Large intestine (tissue), 3 donors: Measurements from ENCODE around the gene LEMD3. TPM values are rescaled to one million over a fixed set of nuclear protein-coding genes. Genes with fewer than 3 reads are reported as not detected.
A peak's percentile ranks its signal among the peaks of the same experiment; 100 is the strongest.

ENCODE experiments used
- DNase-seq, 2 donors: peaks; one replicate each; pipeline versions ENCODE4 v3.0.0 to v3.0.0-alpha.2; 2013
- H3K27ac ChIP-seq: one replicate; pipeline ENCODE4 v1.5.1; 2013; ENCODE audit warnings: low read length
- H3K27me3 ChIP-seq: 2 replicates; pipeline ENCODE4 v1.6.1; 2013; ENCODE audit warnings: low read length; ENCODE audit not compliant: control insufficient read depth, insufficient read depth
- H3K36me3 ChIP-seq: 2 replicates; pipeline ENCODE4 v1.6.1; 2013; ENCODE audit warnings: low read length; ENCODE audit not compliant: control insufficient read depth, insufficient read depth
- H3K4me1 ChIP-seq: one replicate; pipeline ENCODE4 v1.6.1; 2013; ENCODE audit warnings: low read length; ENCODE audit not compliant: control insufficient read depth, insufficient read depth
- H3K4me3 ChIP-seq: one replicate; pipeline ENCODE4 v1.5.1; 2013; ENCODE audit warnings: low read length
- H3K9me3 ChIP-seq: one replicate; pipeline ENCODE4 v1.6.1; 2013; ENCODE audit warnings: mild to moderate bottlenecking, low read depth, low read length, moderate library complexity; ENCODE audit not compliant: control insufficient read depth
- WGBS: methylation state at CpG from one replicate; pipeline ENCODE4 v1.1.5; 2013; ENCODE audit warnings: low lambda C conversion rate; ENCODE audit not compliant: insufficient coverage; 5-methylcytosine and 5-hydroxymethylcytosine counted together
- polyA plus RNA-seq: library from polyadenylated mRNA; unstranded; fragments of 120-200 nt; gene quantifications from one replicate; pipeline ENCODE4 v1.2.1, GENCODE V29; 2013

Gene LEMD3
- polyA plus RNA-seq, 1 donor, result 33.6 TPM

- H3K36me3 ChIP-seq, result peaks cover 7% of the 10 kb centered on the region
- 90% methylated on average over 1 of the region's 3 CpGs for WGBS
- no peaks in the 10 kb centered on the region for H3K27me3 ChIP-seq
- no peaks in the 10 kb centered on the region for H3K4me1 ChIP-seq
- H3K27ac ChIP-seq, result no peak overlapping the region
- H3K4me3 ChIP-seq, result no peak overlapping the region
- H3K9me3 ChIP-seq, result no peaks in the 10 kb centered on the region
- DNase-seq, result no peak
Observed at GRCh38 chr12:65188179-65188701, 18.9 kb downstream of the LEMD3 start.

- WGBS, result 100% methylated on average over 1 of the region's 4 CpGs
- no peak overlapping the region for H3K4me3 ChIP-seq
- H3K4me1 ChIP-seq, result no peaks in the 10 kb centered on the region
- H3K36me3 ChIP-seq, result peaks cover 7% of the 10 kb centered on the region
- DNase-seq, result no peak
- no peaks in the 10 kb centered on the region for H3K27me3 ChIP-seq
- H3K27ac ChIP-seq, result no peak overlapping the region
- no peaks in the 10 kb centered on the region for H3K9me3 ChIP-seq
Observed at GRCh38 chr12:65189028-65189718, 19.8 kb downstream of the LEMD3 start.

- DNase-seq, result peak in 1 of 2 donors; percentile 11
- H3K36me3 ChIP-seq, result peaks cover 3% of the 10 kb centered on the region
- H3K9me3 ChIP-seq, result no peaks in the 10 kb centered on the region
- H3K27me3 ChIP-seq, result no peaks in the 10 kb centered on the region
- no peak overlapping the region for H3K27ac ChIP-seq
- no peak overlapping the region for H3K4me3 ChIP-seq
- no peaks in the 10 kb centered on the region for H3K4me1 ChIP-seq
- WGBS, result 44% methylated on average over 3 of the region's 9 CpGs
Observed at GRCh38 chr12:65192963-65193516, 23.7 kb downstream of the LEMD3 start.

GRCh38 chr12:65194949-65195348 lies 25.6 kb downstream of the LEMD3 start:
- Histone ChIP-seq H3K27me3 (no peaks in the 10 kb centered on the region), H3K4me1 (no peaks in the 10 kb centered on the region), H3K4me3 (no peak overlapping the region), H3K9me3 (no peaks in the 10 kb centered on the region), H3K27ac (no peak overlapping the region), H3K36me3 (peaks cover 3% of the 10 kb centered on the region)
- 86% methylated on average over 4 of the region's 4 CpGs for WGBS
- no peak for DNase-seq

- DNase-seq, result no peak
- no peaks in the 10 kb centered on the region for H3K4me1 ChIP-seq
- H3K9me3 ChIP-seq, result no peaks in the 10 kb centered on the region
- peaks cover 3% of the 10 kb centered on the region for H3K36me3 ChIP-seq
- H3K27me3 ChIP-seq, result no peaks in the 10 kb centered on the region
- no peak overlapping the region for H3K4me3 ChIP-seq
- no peak overlapping the region for H3K27ac ChIP-seq
- no CpG with 5 or more reads among the region's 2 CpGs for WGBS
Observed at GRCh38 chr12:65195387-65196055, 26.1 kb downstream of the LEMD3 start.

GRCh38 chr12:65196762-65197567 lies 27.6 kb downstream of the LEMD3 start:
- Histone ChIP-seq H3K4me1 (no peaks in the 10 kb centered on the region), H3K27me3 (no peaks in the 10 kb centered on the region), H3K9me3 (no peaks in the 10 kb centered on the region), H3K4me3 (no peak overlapping the region), H3K36me3 (peaks cover 3% of the 10 kb centered on the region), H3K27ac (no peak overlapping the region)
- no CpG with 5 or more reads among the region's 2 CpGs for WGBS
- DNase-seq, result no peak

GRCh38 chr12:65199604-65200003 lies 30.2 kb downstream of the LEMD3 start:
- no peak for DNase-seq
- H3K27me3 ChIP-seq, result no peaks in the 10 kb centered on the region

GRCh38 chr12:65200007-65200665 lies 30.8 kb downstream of the LEMD3 start:
- no peak overlapping the region for H3K27ac ChIP-seq
- no peak for DNase-seq
- H3K9me3 ChIP-seq, result no peaks in the 10 kb centered on the region
- WGBS, result 93% methylated on average over 3 of the region's 6 CpGs
- H3K4me3 ChIP-seq, result no peak overlapping the region
- H3K4me1 ChIP-seq, result no peaks in the 10 kb centered on the region
- H3K36me3 ChIP-seq, result no peaks in the 10 kb centered on the region
- H3K27me3 ChIP-seq, result no peaks in the 10 kb centered on the region

More at GRCh38 chr12:65199604-65200003, 30.2 kb downstream of the LEMD3 start:
- H3K36me3 ChIP-seq, result no peaks in the 10 kb centered on the region
- H3K9me3 ChIP-seq, result no peaks in the 10 kb centered on the region
- H3K4me3 ChIP-seq, result no peak overlapping the region
- no CpG with 5 or more reads among the region's 2 CpGs for WGBS
- H3K27ac ChIP-seq, result no peak overlapping the region
- H3K4me1 ChIP-seq, result no peaks in the 10 kb centered on the region

- Histone ChIP-seq H3K9me3 (no peaks in the 10 kb centered on the region), H3K27me3 (no peaks in the 10 kb centered on the region), H3K36me3 (no peaks in the 10 kb centered on the region), H3K4me1 (no peaks in the 10 kb centered on the region), H3K4me3 (no peak overlapping the region), H3K27ac (no peak overlapping the region)
- DNase-seq, result no peak
Observed at GRCh38 chr12:65203376-65203775, 34.0 kb downstream of the LEMD3 start.
